Measurements from ENCODE around the gene DYNLRB1. TPM values are rescaled to one million over a fixed set of nuclear protein-coding genes. Genes with fewer than 3 reads are reported as not detected.

Gene DYNLRB1
- total and polyA plus RNA-seq, 2 of the 13 experiments (the other 11 are each of a cell fraction or from before 2014, with no cell fraction given) = 140 to 244 TPM

- TF ChIP-seq E2F5 (CRISPR knock-in tag; conservative IDR thresholded peaks at IDR 0.05) = no peak
- TF ChIP-seq ZFYVE20 (CRISPR knock-in tag; IDR thresholded peaks at IDR 0.05; ENCODE audit: borderline replicate concordance, low read depth) = no peak
- TF ChIP-seq, protein P1, sequence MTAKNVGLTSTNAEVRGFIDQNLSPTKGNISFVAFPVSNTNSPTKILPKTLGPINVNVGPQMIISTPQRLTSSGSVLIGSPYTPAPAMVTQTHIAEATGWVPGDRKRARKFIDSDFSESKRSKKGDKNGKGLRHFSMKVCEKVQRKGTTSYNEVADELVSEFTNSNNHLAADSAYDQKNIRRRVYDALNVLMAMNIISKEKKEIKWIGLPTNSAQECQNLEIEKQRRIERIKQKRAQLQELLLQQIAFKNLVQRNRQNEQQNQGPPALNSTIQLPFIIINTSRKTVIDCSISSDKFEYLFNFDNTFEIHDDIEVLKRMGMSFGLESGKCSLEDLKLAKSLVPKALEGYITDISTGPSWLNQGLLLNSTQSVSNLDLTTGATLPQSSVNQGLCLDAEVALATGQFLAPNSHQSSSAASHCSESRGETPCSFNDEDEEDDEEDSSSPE (CRISPR knock-in tag; IDR thresholded peaks at IDR 0.05) = no peak
- TF ChIP-seq MXD4 (CRISPR knock-in tag; IDR thresholded peaks at IDR 0.05) = peak; percentile 77
- TF ChIP-seq RFXANK (CRISPR knock-in tag; IDR thresholded peaks at IDR 0.05) = no peak
- no peak for TF ChIP-seq MIXL1 (CRISPR knock-in tag; IDR thresholded peaks at IDR 0.05)
- TF ChIP-seq ZSCAN29 (CRISPR knock-in tag; conservative IDR thresholded peaks at IDR 0.05) = peak; percentile 40
- no peak for TF ChIP-seq PRDM10 (CRISPR knock-in tag; IDR thresholded peaks at IDR 0.05; ENCODE audit: low read depth)
- TF ChIP-seq FOSL2 (CRISPR knock-in tag; IDR thresholded peaks at IDR 0.05) = 0 out of 2 replicates have a peak, but pooled peaks have one; percentile 23
- TF ChIP-seq ZNF781 (CRISPR knock-in tag; IDR thresholded peaks at IDR 0.05; ENCODE audit: borderline replicate concordance, not compliant biosample characterization) = peak; percentile 15
- TF ChIP-seq ZBTB8A (CRISPR knock-in tag; IDR thresholded peaks at IDR 0.05; ENCODE audit: borderline replicate concordance, low read depth) = no peak
- TF ChIP-seq ESRRA (CRISPR knock-in tag; IDR thresholded peaks at IDR 0.05; ENCODE audit: low read depth) = no peak; the same call in 1 of the 2 replicates
- TF ChIP-seq SRSF4 (IDR thresholded peaks at IDR 0.05; ENCODE audit: low read depth, low read length, poor library complexity, severe bottlenecking) = no peak
- TF ChIP-seq ZBTB49 (CRISPR knock-in tag; IDR thresholded peaks at IDR 0.05; ENCODE audit: borderline replicate concordance) = no peak
- TF ChIP-seq, protein P2, sequence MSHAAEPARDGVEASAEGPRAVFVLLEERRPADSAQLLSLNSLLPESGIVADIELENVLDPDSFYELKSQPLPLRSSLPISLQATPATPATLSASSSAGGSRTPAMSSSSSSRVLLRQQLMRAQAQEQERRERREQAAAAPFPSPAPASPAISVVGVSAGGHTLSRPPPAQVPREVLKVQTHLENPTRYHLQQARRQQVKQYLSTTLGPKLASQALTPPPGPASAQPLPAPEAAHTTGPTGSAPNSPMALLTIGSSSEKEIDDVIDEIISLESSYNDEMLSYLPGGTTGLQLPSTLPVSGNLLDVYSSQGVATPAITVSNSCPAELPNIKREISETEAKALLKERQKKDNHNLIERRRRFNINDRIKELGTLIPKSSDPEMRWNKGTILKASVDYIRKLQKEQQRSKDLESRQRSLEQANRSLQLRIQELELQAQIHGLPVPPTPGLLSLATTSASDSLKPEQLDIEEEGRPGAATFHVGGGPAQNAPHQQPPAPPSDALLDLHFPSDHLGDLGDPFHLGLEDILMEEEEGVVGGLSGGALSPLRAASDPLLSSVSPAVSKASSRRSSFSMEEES (CRISPR knock-in tag; IDR thresholded peaks at IDR 0.05) = no peak
- TF ChIP-seq NCOA5 (CRISPR knock-in tag; IDR thresholded peaks at IDR 0.05) = no peak
- peak; percentile 67 for TF ChIP-seq MED1 (CRISPR knock-in tag; IDR thresholded peaks at IDR 0.05)
Measured at GRCh38 chr20:34512266-34512954, 3.8 kb upstream of the DYNLRB1 start (continued).

Measured in HepG2 (cell line).